ENCODE data around the gene PARL.
A peak's percentile ranks its signal among the peaks of the same experiment; 100 is the strongest.

Gene PARL

GRCh38 chr3:183822631-183823030, 62.0 kb downstream of the PARL start:
- Histone ChIP-seq H3K36me3 (ENCODE audit: control insufficient read depth, insufficient read depth, low read length) (no peaks in the 10 kb centered on the region), H3K9me3 (ENCODE audit: control insufficient read depth, low read length) (no peaks in the 10 kb centered on the region), H3K27ac (ENCODE audit: insufficient read depth, low read depth, low read length, poor library complexity, severe bottlenecking) (peak overlapping the region; percentile 44), H3K27me3 (ENCODE audit: control insufficient read depth, insufficient read depth, low read length, poor library complexity, severe bottlenecking) (peaks cover 13% of the 10 kb centered on the region), H3K4me3 (ENCODE audit: insufficient read depth, low read depth, low read length) (no peak overlapping the region), H3K4me1 (ENCODE audit: control insufficient read depth, insufficient read depth, low read length) (peaks cover 12% of the 10 kb centered on the region)
- WGBS, 2 experiments, result 36 to 42% methylated on average over 13 of the region's 13 CpGs

- Histone ChIP-seq H3K9me3 (ENCODE audit: control insufficient read depth, low read length) (no peaks in the 10 kb centered on the region), H3K4me3 (ENCODE audit: insufficient read depth, low read depth, low read length) (no peak overlapping the region), H3K27me3 (ENCODE audit: control insufficient read depth, insufficient read depth, low read length, poor library complexity, severe bottlenecking) (peaks cover 13% of the 10 kb centered on the region), H3K4me1 (ENCODE audit: control insufficient read depth, insufficient read depth, low read length) (peaks cover 12% of the 10 kb centered on the region), H3K27ac (ENCODE audit: insufficient read depth, low read depth, low read length, poor library complexity, severe bottlenecking) (no peak overlapping the region), H3K36me3 (ENCODE audit: control insufficient read depth, insufficient read depth, low read length) (no peaks in the 10 kb centered on the region)
- 92% methylated on average over 6 of the region's 6 CpGs for WGBS, 2 experiments
Measured at GRCh38 chr3:183819831-183820230, 64.8 kb downstream of the PARL start.

- Histone ChIP-seq H3K27ac (ENCODE audit: insufficient read depth, low read depth, low read length, poor library complexity, severe bottlenecking) (no peak overlapping the region), H3K4me3 (ENCODE audit: insufficient read depth, low read depth, low read length) (no peak overlapping the region), H3K9me3 (ENCODE audit: control insufficient read depth, low read length) (no peaks in the 10 kb centered on the region), H3K4me1 (ENCODE audit: control insufficient read depth, insufficient read depth, low read length) (peaks cover 10% of the 10 kb centered on the region), H3K36me3 (ENCODE audit: control insufficient read depth, insufficient read depth, low read length) (no peaks in the 10 kb centered on the region), H3K27me3 (ENCODE audit: control insufficient read depth, insufficient read depth, low read length, poor library complexity, severe bottlenecking) (peaks cover 5% of the 10 kb centered on the region)
- WGBS, 2 experiments, result 92 to 94% methylated on average over 24 of the region's 25 CpGs
Measured at GRCh38 chr3:183818706-183819624, 65.7 kb downstream of the PARL start.

- no peaks in the 10 kb centered on the region for H3K9me3 ChIP-seq (ENCODE audit: control insufficient read depth, low read length)
- no peak overlapping the region for H3K27ac ChIP-seq (ENCODE audit: insufficient read depth, low read depth, low read length, poor library complexity, severe bottlenecking)
- WGBS, 2 experiments, result 92 to 96% methylated on average over 14 of the region's 14 CpGs
- H3K27me3 ChIP-seq (ENCODE audit: control insufficient read depth, insufficient read depth, low read length, poor library complexity, severe bottlenecking), result no peaks in the 10 kb centered on the region
- peaks cover 7% of the 10 kb centered on the region for H3K4me1 ChIP-seq (ENCODE audit: control insufficient read depth, insufficient read depth, low read length)
- no peak overlapping the region for H3K4me3 ChIP-seq (ENCODE audit: insufficient read depth, low read depth, low read length)
- H3K36me3 ChIP-seq (ENCODE audit: control insufficient read depth, insufficient read depth, low read length), result no peaks in the 10 kb centered on the region
Measured at GRCh38 chr3:183818041-183818620, 66.5 kb downstream of the PARL start.

- Histone ChIP-seq H3K4me1 (ENCODE audit: control insufficient read depth, insufficient read depth, low read length) (peaks cover 5% of the 10 kb centered on the region), H3K27me3 (ENCODE audit: control insufficient read depth, insufficient read depth, low read length, poor library complexity, severe bottlenecking) (no peaks in the 10 kb centered on the region), H3K36me3 (ENCODE audit: control insufficient read depth, insufficient read depth, low read length) (no peaks in the 10 kb centered on the region), H3K27ac (ENCODE audit: insufficient read depth, low read depth, low read length, poor library complexity, severe bottlenecking) (no peak overlapping the region), H3K4me3 (ENCODE audit: insufficient read depth, low read depth, low read length) (no peak overlapping the region), H3K9me3 (ENCODE audit: control insufficient read depth, low read length) (no peaks in the 10 kb centered on the region)
- WGBS, 2 experiments, result 94 to 97% methylated on average over 9 of the region's 9 CpGs
Measured at GRCh38 chr3:183817639-183818038, 67.0 kb downstream of the PARL start.

GRCh38 chr3:183816681-183817510, 67.8 kb downstream of the PARL start:
- Histone ChIP-seq H3K27me3 (ENCODE audit: control insufficient read depth, insufficient read depth, low read length, poor library complexity, severe bottlenecking) (no peaks in the 10 kb centered on the region), H3K27ac (ENCODE audit: insufficient read depth, low read depth, low read length, poor library complexity, severe bottlenecking) (no peak overlapping the region), H3K36me3 (ENCODE audit: control insufficient read depth, insufficient read depth, low read length) (no peaks in the 10 kb centered on the region), H3K4me1 (ENCODE audit: control insufficient read depth, insufficient read depth, low read length) (no peaks in the 10 kb centered on the region), H3K4me3 (ENCODE audit: insufficient read depth, low read depth, low read length) (no peak overlapping the region), H3K9me3 (ENCODE audit: control insufficient read depth, low read length) (no peaks in the 10 kb centered on the region)
- whole genome bisulfite sequencing, 2 experiments, result 96% methylated on average over 20 of the region's 20 CpGs

- Histone ChIP-seq H3K27me3 (ENCODE audit: control insufficient read depth, insufficient read depth, low read length, poor library complexity, severe bottlenecking) (no peaks in the 10 kb centered on the region), H3K9me3 (ENCODE audit: control insufficient read depth, low read length) (no peaks in the 10 kb centered on the region), H3K36me3 (ENCODE audit: control insufficient read depth, insufficient read depth, low read length) (peaks cover 5% of the 10 kb centered on the region), H3K27ac (ENCODE audit: insufficient read depth, low read depth, low read length, poor library complexity, severe bottlenecking) (no peak overlapping the region), H3K4me1 (ENCODE audit: control insufficient read depth, insufficient read depth, low read length) (no peaks in the 10 kb centered on the region), H3K4me3 (ENCODE audit: insufficient read depth, low read depth, low read length) (no peak overlapping the region)
- 95 to 96% methylated on average over 12 of the region's 12 CpGs for WGBS, 2 experiments
Measured at GRCh38 chr3:183815951-183816475, 68.7 kb downstream of the PARL start.

- no peaks in the 10 kb centered on the region for H3K9me3 ChIP-seq (ENCODE audit: control insufficient read depth, low read length)
- WGBS, 2 experiments, result 92 to 95% methylated on average over 9 of the region's 9 CpGs
- H3K27ac ChIP-seq (ENCODE audit: insufficient read depth, low read depth, low read length, poor library complexity, severe bottlenecking), result no peak overlapping the region
- no peaks in the 10 kb centered on the region for H3K27me3 ChIP-seq (ENCODE audit: control insufficient read depth, insufficient read depth, low read length, poor library complexity, severe bottlenecking)
- no peaks in the 10 kb centered on the region for H3K4me1 ChIP-seq (ENCODE audit: control insufficient read depth, insufficient read depth, low read length)
- H3K36me3 ChIP-seq (ENCODE audit: control insufficient read depth, insufficient read depth, low read length), result peaks cover 10% of the 10 kb centered on the region
- no peak overlapping the region for H3K4me3 ChIP-seq (ENCODE audit: insufficient read depth, low read depth, low read length)
Measured at GRCh38 chr3:183815563-183815940, 69.1 kb downstream of the PARL start.

- Histone ChIP-seq H3K36me3 (ENCODE audit: control insufficient read depth, insufficient read depth, low read length) (peaks cover 13% of the 10 kb centered on the region), H3K4me1 (ENCODE audit: control insufficient read depth, insufficient read depth, low read length) (no peaks in the 10 kb centered on the region), H3K27ac (ENCODE audit: insufficient read depth, low read depth, low read length, poor library complexity, severe bottlenecking) (no peak overlapping the region), H3K27me3 (ENCODE audit: control insufficient read depth, insufficient read depth, low read length, poor library complexity, severe bottlenecking) (no peaks in the 10 kb centered on the region), H3K9me3 (ENCODE audit: control insufficient read depth, low read length) (no peaks in the 10 kb centered on the region), H3K4me3 (ENCODE audit: insufficient read depth, low read depth, low read length) (no peak overlapping the region)
- whole genome bisulfite sequencing, 2 experiments, result 100% methylated on average over 1 of the region's 1 CpG
Measured at GRCh38 chr3:183814240-183814639, 70.4 kb downstream of the PARL start.
